Endothelial cell of umbilical vein (primary cell): ENCODE data around the gene TET2.

Experiments
- EZH2 ChIP-seq: IDR thresholded peaks from 2 replicates; pipeline ENCODE4 v1.6.1; 2012; ENCODE audit warnings: borderline replicate concordance, low read depth, mild to moderate bottlenecking, moderate library complexity, low read length, inconsistent platforms; ENCODE audit not compliant: severe bottlenecking
- FOS ChIP-seq: IDR thresholded peaks from 2 replicates; pipeline ENCODE4 v1.6.1; 2011; ENCODE audit warnings: mild to moderate bottlenecking, low read length, moderate library complexity, borderline replicate concordance; ENCODE audit not compliant: insufficient read depth
- GATA2 ChIP-seq: IDR thresholded peaks from 2 replicates; pipeline ENCODE4 v1.7.0; 2011; ENCODE audit warnings: low read depth, mild to moderate bottlenecking, moderate library complexity, mixed read lengths, low read length; ENCODE audit not compliant: insufficient read length, insufficient read depth
- JUN ChIP-seq: IDR thresholded peaks from 2 replicates; pipeline ENCODE4 v1.6.1; 2011; ENCODE audit warnings: borderline replicate concordance, low read depth; ENCODE audit not compliant: insufficient read length, insufficient read depth
- MAX ChIP-seq: IDR thresholded peaks from 2 replicates; pipeline ENCODE4 v1.6.1; 2011; ENCODE audit not compliant: insufficient read depth, insufficient read length
- MYC ChIP-seq: IDR thresholded peaks from one replicate; pipeline ENCODE4 v1.6.1; 2011; ENCODE audit warnings: mild to moderate bottlenecking, low read depth, low read length
- POLR2A ChIP-seq: IDR thresholded peaks from 2 replicates; pipeline ENCODE4 v1.6.1; 2012; ENCODE audit warnings: low read depth, mild to moderate bottlenecking, control low read depth, low read length
- POLR2AphosphoS5 ChIP-seq: IDR thresholded peaks from 2 replicates; pipeline ENCODE4 v1.6.1; 2012; ENCODE audit warnings: low read depth, mild to moderate bottlenecking, control low read depth, low read length, moderate library complexity; ENCODE audit not compliant: insufficient read depth
- TF ChIP-seq, protein P1 (sequence below), 2 donors: IDR thresholded peaks; 1 replicate in 1 of 2; 2 replicates in 1 of 2; pipeline ENCODE4 v1.5.1; 2011; ENCODE audit warnings: low read length in 2 of 2, mild to moderate bottlenecking in 2 of 2, moderate library complexity in 2 of 2, control low read depth in 1 of 2, inconsistent platforms in 1 of 2, low read depth in 1 of 2; ENCODE audit not compliant: insufficient read depth in 1 of 2; ENCODE audit errors: extremely low read depth in 1 of 2

- TF ChIP-seq, protein P1, sequence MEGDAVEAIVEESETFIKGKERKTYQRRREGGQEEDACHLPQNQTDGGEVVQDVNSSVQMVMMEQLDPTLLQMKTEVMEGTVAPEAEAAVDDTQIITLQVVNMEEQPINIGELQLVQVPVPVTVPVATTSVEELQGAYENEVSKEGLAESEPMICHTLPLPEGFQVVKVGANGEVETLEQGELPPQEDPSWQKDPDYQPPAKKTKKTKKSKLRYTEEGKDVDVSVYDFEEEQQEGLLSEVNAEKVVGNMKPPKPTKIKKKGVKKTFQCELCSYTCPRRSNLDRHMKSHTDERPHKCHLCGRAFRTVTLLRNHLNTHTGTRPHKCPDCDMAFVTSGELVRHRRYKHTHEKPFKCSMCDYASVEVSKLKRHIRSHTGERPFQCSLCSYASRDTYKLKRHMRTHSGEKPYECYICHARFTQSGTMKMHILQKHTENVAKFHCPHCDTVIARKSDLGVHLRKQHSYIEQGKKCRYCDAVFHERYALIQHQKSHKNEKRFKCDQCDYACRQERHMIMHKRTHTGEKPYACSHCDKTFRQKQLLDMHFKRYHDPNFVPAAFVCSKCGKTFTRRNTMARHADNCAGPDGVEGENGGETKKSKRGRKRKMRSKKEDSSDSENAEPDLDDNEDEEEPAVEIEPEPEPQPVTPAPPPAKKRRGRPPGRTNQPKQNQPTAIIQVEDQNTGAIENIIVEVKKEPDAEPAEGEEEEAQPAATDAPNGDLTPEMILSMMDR (IDR thresholded peaks at IDR 0.05; ENCODE audit: extremely low read depth in 1 of 2, insufficient read depth in 1 of 2, low read depth in 1 of 2, low read length in 2 of 2): no peak
- TF ChIP-seq POLR2A (no peak), MYC (no peak), MAX (no peak), POLR2AphosphoS5 (no peak), GATA2 (no peak), EZH2 (no peak), JUN (no peak), FOS (no peak)
Measured at GRCh38 chr4:105135785-105136184, 10.9 kb upstream of the TET2 start.
